Natural killer cell (primary cell): ENCODE measurements around the gene AFMID. TPM values are rescaled to one million over a fixed set of nuclear protein-coding genes. Genes with fewer than 3 reads are reported as not detected.

Source experiments
- ATAC-seq, 3 donors: fragments of 150-1000 bp in 2 of 3; fragments of 200-7000 bp in 1 of 3; cut with Tn5 transposase; 1 replicate in 1 of 3; 2 replicates in 2 of 3; pipeline ENCODE4 v1.10.0; 2021; ENCODE audit warnings: mild to moderate bottlenecking in 2 of 3, moderate library complexity in 2 of 3
- DNase-seq, 2 donors: peaks; one replicate each; pipeline versions ENCODE4 v3.0.0 to v3.0.0-alpha.2; 2013 to 2021; ENCODE audit warnings: mixed read lengths in 1 of 2
- H3K27ac ChIP-seq: one replicate; pipeline ENCODE4 v1.5.1; 2013; ENCODE audit warnings: mild to moderate bottlenecking, low read length
- H3K27me3 ChIP-seq: one replicate; pipeline ENCODE4 v1.6.1; 2013; ENCODE audit warnings: low read length; ENCODE audit not compliant: control insufficient read depth, insufficient read depth
- H3K36me3 ChIP-seq: one replicate; pipeline ENCODE4 v1.6.1; 2013; ENCODE audit warnings: low read length; ENCODE audit not compliant: control insufficient read depth, insufficient read depth
- H3K4me1 ChIP-seq: one replicate; pipeline ENCODE4 v1.6.1; 2013; ENCODE audit warnings: low read length; ENCODE audit not compliant: control insufficient read depth, insufficient read depth
- H3K4me3 ChIP-seq: one replicate; pipeline ENCODE4 v1.5.1; 2013; ENCODE audit warnings: low read length
- H3K9me3 ChIP-seq: one replicate; pipeline ENCODE4 v1.6.1; 2013; ENCODE audit warnings: low read length; ENCODE audit not compliant: control insufficient read depth, insufficient read depth
- H3K27ac Mint-ChIP-seq, 2 donors: one replicate each; pipeline ENCODE4 v1.8.0; 2022; ENCODE audit warnings: mild to moderate bottlenecking in 2 of 2, mixed read lengths in 2 of 2, moderate library complexity in 1 of 2
- H3K27me3 Mint-ChIP-seq, 2 donors: one replicate each; pipeline ENCODE4 v1.8.0; 2022; ENCODE audit warnings: low read depth in 2 of 2, mixed read lengths in 2 of 2
- H3K36me3 Mint-ChIP-seq: one replicate; pipeline ENCODE4 v1.8.0; 2022; ENCODE audit warnings: mixed read lengths
- H3K4me1 Mint-ChIP-seq, 2 donors: one replicate each; pipeline ENCODE4 v1.8.0; 2022; ENCODE audit warnings: mixed read lengths in 2 of 2
- H3K4me3 Mint-ChIP-seq: one replicate; pipeline ENCODE4 v1.8.0; 2022; ENCODE audit warnings: mild to moderate bottlenecking, moderate library complexity, mixed read lengths
- H3K9me3 Mint-ChIP-seq, 2 donors: one replicate each; pipeline ENCODE4 v1.8.0; 2022; ENCODE audit warnings: mixed read lengths in 2 of 2
- CTCF ChIP-seq: fragments of 200-600 bp; IDR thresholded peaks from one replicate; pipeline ENCODE4 v1.8.0; 2022; ENCODE audit warnings: antibody characterized with exemption
- WGBS: methylation state at CpG from one replicate; pipeline ENCODE4 v1.1.7; 2013; ENCODE audit warnings: missing lambda C conversion rate; ENCODE audit not compliant: insufficient coverage; 5-methylcytosine and 5-hydroxymethylcytosine counted together
- intact Hi-C: fragments of 100-400 bp; cut with micrococcal nuclease; formaldehyde crosslinking; loops from one replicate; pipeline ENCODE4 v1.14.2; 2022
- total RNA-seq, 4 donors: library from RNA; stranded (reverse); fragments of 120-200 nt in 1 of 4; gene quantifications; one replicate each; pipeline versions ENCODE4 v1.2.3 to v1.2.4, GENCODE V29; 2013 to 2022

Gene AFMID
- total RNA-seq, 3 donors from 2014 or later (not counting 1 experiment from before 2014, with no cell fraction given), result 2.2 to 4.1 (median 2.3) TPM

DNA sequence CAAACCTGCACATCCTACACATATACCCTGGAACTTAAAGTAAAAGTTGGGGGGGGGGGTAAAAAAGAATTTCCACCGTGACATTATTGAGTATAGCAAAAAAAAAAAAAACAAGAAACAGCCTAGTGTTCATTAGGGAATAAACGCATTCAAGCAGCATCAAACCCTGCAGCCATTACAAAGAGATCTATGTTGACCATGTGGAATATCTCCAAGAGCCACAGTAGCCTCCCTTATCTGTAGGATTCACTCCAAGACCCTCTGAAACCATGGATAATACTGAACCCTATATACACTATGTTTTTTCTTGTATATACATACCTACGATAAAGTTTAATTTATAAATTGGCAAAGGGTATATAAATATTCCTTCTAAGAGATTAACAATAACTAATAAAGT, 21.3 kb downstream of the AFMID start:
- DNase-seq, result no peak
- Histone ChIP-seq H3K4me1 (no peaks in the 10 kb centered on the region), H3K27ac (no peak overlapping the region), H3K9me3 (no peaks in the 10 kb centered on the region), H3K27me3 (no peaks in the 10 kb centered on the region), H3K36me3 (no peaks in the 10 kb centered on the region), H3K4me3 (no peak overlapping the region)
- no peak for TF ChIP-seq CTCF
- ATAC-seq, result no peak
- no peak overlapping the region for H3K4me3 Mint-ChIP-seq
- H3K36me3 Mint-ChIP-seq, result no peaks in the 10 kb centered on the region
- peaks cover 0 to under 1% of the 10 kb centered on the region in 2 donors for H3K4me1 Mint-ChIP-seq
- H3K27me3 Mint-ChIP-seq, result no peaks in the 10 kb centered on the region
- 91% methylated on average over 1 of the region's 3 CpGs for WGBS
- H3K27ac Mint-ChIP-seq, result no peak overlapping the region
- no peaks in the 10 kb centered on the region for H3K9me3 Mint-ChIP-seq
- intact Hi-C loops, result no loop called here

GRCh38 chr17:78210111-78210510, 22.9 kb downstream of the AFMID start:
- 90% methylated on average over 10 of the region's 10 CpGs for WGBS
- ATAC-seq (no peak), DNase-seq (no peak)
- Mint-ChIP-seq H3K27ac (no peak overlapping the region), H3K27me3 (no peaks in the 10 kb centered on the region), H3K36me3 (no peaks in the 10 kb centered on the region), H3K4me1 (peaks cover 0 to 9% of the 10 kb centered on the region in 2 donors), H3K4me3 (no peak overlapping the region), H3K9me3 (no peaks in the 10 kb centered on the region)
- H3K36me3 ChIP-seq, result no peaks in the 10 kb centered on the region
- H3K27ac ChIP-seq, result no peak overlapping the region
- intact Hi-C loops, result no loop called here
- H3K27me3 ChIP-seq, result no peaks in the 10 kb centered on the region
- peaks cover 9% of the 10 kb centered on the region for H3K4me1 ChIP-seq
- H3K4me3 ChIP-seq, result no peak overlapping the region
- no peaks in the 10 kb centered on the region for H3K9me3 ChIP-seq
- no peak for TF ChIP-seq CTCF

DNA sequence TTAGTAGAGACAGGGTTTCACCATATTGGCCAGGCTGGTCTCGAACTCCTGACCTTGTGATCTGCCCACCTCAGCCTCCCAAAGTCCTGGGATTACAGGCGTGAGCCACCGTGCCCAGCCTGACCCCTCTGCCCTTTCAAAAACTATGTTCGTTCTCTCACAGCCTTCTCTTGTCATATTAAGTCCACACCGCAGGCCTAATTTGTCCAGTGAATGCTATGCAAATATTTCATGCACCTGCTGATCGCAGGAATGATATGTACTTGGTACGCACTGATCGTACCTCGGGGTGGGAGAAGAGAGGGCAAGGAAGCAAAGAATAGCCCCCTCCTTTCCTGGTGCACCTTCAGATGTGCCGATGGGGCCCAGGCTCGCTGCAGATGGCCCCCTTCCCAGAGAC, 23.9 kb downstream of the AFMID start:
- H3K36me3 Mint-ChIP-seq, result no peaks in the 10 kb centered on the region
- H3K4me1 Mint-ChIP-seq, result peaks cover 0 to 9% of the 10 kb centered on the region in 2 donors
- H3K4me1 ChIP-seq, result peaks cover 9% of the 10 kb centered on the region
- no peak for TF ChIP-seq CTCF
- no peaks in the 10 kb centered on the region for H3K9me3 ChIP-seq
- 93% methylated on average over 11 of the region's 11 CpGs for WGBS
- no peak overlapping the region for H3K27ac Mint-ChIP-seq
- no peaks in the 10 kb centered on the region for H3K9me3 Mint-ChIP-seq
- no peaks in the 10 kb centered on the region for H3K27me3 ChIP-seq
- DNase-seq (no peak), ATAC-seq (no peak)
- intact Hi-C loops, result no loop called here
- no peaks in the 10 kb centered on the region for H3K27me3 Mint-ChIP-seq
- no peak overlapping the region for H3K27ac ChIP-seq
- no peak overlapping the region for H3K4me3 ChIP-seq
- H3K36me3 ChIP-seq, result no peaks in the 10 kb centered on the region
- H3K4me3 Mint-ChIP-seq, result no peak overlapping the region

DNA sequence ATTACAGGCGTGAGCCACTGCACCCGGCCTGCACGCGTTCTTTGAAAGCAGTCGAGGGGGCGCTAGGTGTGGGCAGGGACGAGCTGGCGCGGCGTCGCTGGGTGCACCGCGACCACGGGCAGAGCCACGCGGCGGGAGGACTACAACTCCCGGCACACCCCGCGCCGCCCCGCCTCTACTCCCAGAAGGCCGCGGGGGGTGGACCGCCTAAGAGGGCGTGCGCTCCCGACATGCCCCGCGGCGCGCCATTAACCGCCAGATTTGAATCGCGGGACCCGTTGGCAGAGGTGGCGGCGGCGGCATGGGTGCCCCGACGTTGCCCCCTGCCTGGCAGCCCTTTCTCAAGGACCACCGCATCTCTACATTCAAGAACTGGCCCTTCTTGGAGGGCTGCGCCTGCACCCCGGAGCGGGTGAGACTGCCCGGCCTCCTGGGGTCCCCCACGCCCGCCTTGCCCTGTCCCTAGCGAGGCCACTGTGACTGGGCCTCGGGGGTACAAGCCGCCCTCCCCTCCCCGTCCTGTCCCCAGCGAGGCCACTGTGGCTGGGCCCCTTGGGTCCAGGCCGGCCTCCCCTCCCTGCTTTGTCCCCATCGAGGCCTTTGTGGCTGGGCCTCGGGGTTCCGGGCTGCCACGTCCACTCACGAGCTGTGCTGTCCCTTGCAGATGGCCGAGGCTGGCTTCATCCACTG, 27.0 kb downstream of the AFMID start, which contains the start of gene BIRC5:
BIRC5 (plus strand) TSS at position 238 of the 690 bp plus-strand sequence; CDS start at position 302, 64 bp downstream.
- WGBS, result under 1% methylated on average over 60 of the region's 60 CpGs
- peaks cover 0 to 9% of the 10 kb centered on the region in 2 donors for H3K4me1 Mint-ChIP-seq

More for the DNA sequence above, 27.0 kb downstream of the AFMID start, which contains the start of gene BIRC5:
- Mint-ChIP-seq H3K9me3 (no peaks in the 10 kb centered on the region), H3K27me3 (no peaks in the 10 kb centered on the region), H3K36me3 (no peaks in the 10 kb centered on the region), H3K4me3 (peak within 1 kb of the TSS; percentile 76), H3K27ac (no peak within 1 kb of the TSS)
- Histone ChIP-seq H3K9me3 (no peaks in the 10 kb centered on the region), H3K27me3 (no peaks in the 10 kb centered on the region), H3K4me1 (peaks cover 9% of the 10 kb centered on the region), H3K4me3 (peak within 1 kb of the TSS; percentile 26), H3K36me3 (no peaks in the 10 kb centered on the region), H3K27ac (no peak within 1 kb of the TSS)
- DNase-seq, result peak; percentile 89 to 93
- intact Hi-C loops, result loop anchor here (1.0 kb wide), 2 partner anchors 40 to 74 kb away; no protein-coding TSS in a partner anchor
- peak; percentile 100 for ATAC-seq
- no peak for TF ChIP-seq CTCF
